ENCODE measurements around the gene DLG2.

The DLG2 gene

GRCh38 chr11:85531191-85531897, 95.8 kb downstream of the DLG2 start:
- WGBS, 2 experiments: 78 to 79% methylated on average over 4 to 5 of the region's 5 CpGs
- Histone ChIP-seq H3K27ac (ENCODE audit: insufficient read depth, low read depth, low read length, poor library complexity, severe bottlenecking) (no peak overlapping the region), H3K4me1 (ENCODE audit: control insufficient read depth, insufficient read depth, low read length) (peaks cover 4% of the 10 kb centered on the region), H3K36me3 (ENCODE audit: control insufficient read depth, insufficient read depth, low read length) (no peaks in the 10 kb centered on the region), H3K4me3 (ENCODE audit: insufficient read depth, low read depth, low read length) (no peak overlapping the region), H3K27me3 (ENCODE audit: control insufficient read depth, insufficient read depth, low read length, poor library complexity, severe bottlenecking) (no peaks in the 10 kb centered on the region), H3K9me3 (ENCODE audit: control insufficient read depth, low read length) (no peaks in the 10 kb centered on the region)

- no CpG with 5 or more reads among the region's 1 CpG for WGBS, 2 experiments
- no peaks in the 10 kb centered on the region for H3K27me3 ChIP-seq (ENCODE audit: control insufficient read depth, insufficient read depth, low read length, poor library complexity, severe bottlenecking)
- H3K4me3 ChIP-seq (ENCODE audit: insufficient read depth, low read depth, low read length): no peak overlapping the region
- no peaks in the 10 kb centered on the region for H3K9me3 ChIP-seq (ENCODE audit: control insufficient read depth, low read length)
- peaks cover 8% of the 10 kb centered on the region for H3K4me1 ChIP-seq (ENCODE audit: control insufficient read depth, insufficient read depth, low read length)
- no peak overlapping the region for H3K27ac ChIP-seq (ENCODE audit: insufficient read depth, low read depth, low read length, poor library complexity, severe bottlenecking)
- H3K36me3 ChIP-seq (ENCODE audit: control insufficient read depth, insufficient read depth, low read length): no peaks in the 10 kb centered on the region
Measured at GRCh38 chr11:85530634-85531033, 96.5 kb downstream of the DLG2 start.

GRCh38 chr11:85526564-85526963, 100.6 kb downstream of the DLG2 start:
- Histone ChIP-seq H3K9me3 (ENCODE audit: control insufficient read depth, low read length) (peaks cover 3% of the 10 kb centered on the region), H3K36me3 (ENCODE audit: control insufficient read depth, insufficient read depth, low read length) (no peaks in the 10 kb centered on the region), H3K4me3 (ENCODE audit: insufficient read depth, low read depth, low read length) (no peak overlapping the region), H3K27ac (ENCODE audit: insufficient read depth, low read depth, low read length, poor library complexity, severe bottlenecking) (no peak overlapping the region), H3K4me1 (ENCODE audit: control insufficient read depth, insufficient read depth, low read length) (peaks cover 8% of the 10 kb centered on the region), H3K27me3 (ENCODE audit: control insufficient read depth, insufficient read depth, low read length, poor library complexity, severe bottlenecking) (no peaks in the 10 kb centered on the region)

GRCh38 chr11:85525686-85526085, 101.5 kb downstream of the DLG2 start:
- Histone ChIP-seq H3K27ac (ENCODE audit: insufficient read depth, low read depth, low read length, poor library complexity, severe bottlenecking) (no peak overlapping the region), H3K27me3 (ENCODE audit: control insufficient read depth, insufficient read depth, low read length, poor library complexity, severe bottlenecking) (no peaks in the 10 kb centered on the region), H3K4me3 (ENCODE audit: insufficient read depth, low read depth, low read length) (no peak overlapping the region), H3K4me1 (ENCODE audit: control insufficient read depth, insufficient read depth, low read length) (peaks cover 8% of the 10 kb centered on the region), H3K36me3 (ENCODE audit: control insufficient read depth, insufficient read depth, low read length) (no peaks in the 10 kb centered on the region), H3K9me3 (ENCODE audit: control insufficient read depth, low read length) (peaks cover 3% of the 10 kb centered on the region)
- WGBS, 2 experiments: 66 to 78% methylated on average over 3 of the region's 3 CpGs

- Histone ChIP-seq H3K9me3 (ENCODE audit: control insufficient read depth, low read length) (no peaks in the 10 kb centered on the region), H3K27ac (ENCODE audit: insufficient read depth, low read depth, low read length, poor library complexity, severe bottlenecking) (no peak overlapping the region), H3K4me1 (ENCODE audit: control insufficient read depth, insufficient read depth, low read length) (no peaks in the 10 kb centered on the region), H3K27me3 (ENCODE audit: control insufficient read depth, insufficient read depth, low read length, poor library complexity, severe bottlenecking) (no peaks in the 10 kb centered on the region), H3K4me3 (ENCODE audit: insufficient read depth, low read depth, low read length) (no peak overlapping the region), H3K36me3 (ENCODE audit: control insufficient read depth, insufficient read depth, low read length) (no peaks in the 10 kb centered on the region)
Measured at GRCh38 chr11:85517272-85517671, 109.9 kb downstream of the DLG2 start.

GRCh38 chr11:85495918-85496317, 131.2 kb downstream of the DLG2 start:
- Histone ChIP-seq H3K9me3 (ENCODE audit: control insufficient read depth, low read length) (no peaks in the 10 kb centered on the region), H3K4me1 (ENCODE audit: control insufficient read depth, insufficient read depth, low read length) (no peaks in the 10 kb centered on the region), H3K27ac (ENCODE audit: insufficient read depth, low read depth, low read length, poor library complexity, severe bottlenecking) (no peak overlapping the region), H3K27me3 (ENCODE audit: control insufficient read depth, insufficient read depth, low read length, poor library complexity, severe bottlenecking) (no peaks in the 10 kb centered on the region), H3K4me3 (ENCODE audit: insufficient read depth, low read depth, low read length) (no peak overlapping the region), H3K36me3 (ENCODE audit: control insufficient read depth, insufficient read depth, low read length) (no peaks in the 10 kb centered on the region)
- 94 to 97% methylated on average over 5 of the region's 5 CpGs for WGBS, 2 experiments

- H3K4me1 ChIP-seq (ENCODE audit: control insufficient read depth, insufficient read depth, low read length): no peaks in the 10 kb centered on the region
- H3K4me3 ChIP-seq (ENCODE audit: insufficient read depth, low read depth, low read length): no peak overlapping the region
- no CpG with 5 or more reads among the region's 1 CpG for WGBS, 2 experiments
- no peak overlapping the region for H3K27ac ChIP-seq (ENCODE audit: insufficient read depth, low read depth, low read length, poor library complexity, severe bottlenecking)
- H3K27me3 ChIP-seq (ENCODE audit: control insufficient read depth, insufficient read depth, low read length, poor library complexity, severe bottlenecking): no peaks in the 10 kb centered on the region
- no peaks in the 10 kb centered on the region for H3K9me3 ChIP-seq (ENCODE audit: control insufficient read depth, low read length)
- H3K36me3 ChIP-seq (ENCODE audit: control insufficient read depth, insufficient read depth, low read length): no peaks in the 10 kb centered on the region
Measured at GRCh38 chr11:85494396-85494795, 132.7 kb downstream of the DLG2 start.

- Histone ChIP-seq H3K4me3 (ENCODE audit: insufficient read depth, low read depth, low read length) (no peak overlapping the region), H3K27ac (ENCODE audit: insufficient read depth, low read depth, low read length, poor library complexity, severe bottlenecking) (no peak overlapping the region), H3K36me3 (ENCODE audit: control insufficient read depth, insufficient read depth, low read length) (no peaks in the 10 kb centered on the region), H3K27me3 (ENCODE audit: control insufficient read depth, insufficient read depth, low read length, poor library complexity, severe bottlenecking) (no peaks in the 10 kb centered on the region), H3K4me1 (ENCODE audit: control insufficient read depth, insufficient read depth, low read length) (no peaks in the 10 kb centered on the region), H3K9me3 (ENCODE audit: control insufficient read depth, low read length) (no peaks in the 10 kb centered on the region)
- WGBS, 2 experiments: 93 to 96% methylated on average over 2 of the region's 2 CpGs
Measured at GRCh38 chr11:85485902-85486301, 141.2 kb downstream of the DLG2 start.

GRCh38 chr11:85483861-85484260, 143.3 kb downstream of the DLG2 start:
- H3K27ac ChIP-seq (ENCODE audit: insufficient read depth, low read depth, low read length, poor library complexity, severe bottlenecking): no peak overlapping the region
- WGBS, 2 experiments: 94 to 97% methylated on average over 11 to 16 of the region's 20 CpGs
- H3K27me3 ChIP-seq (ENCODE audit: control insufficient read depth, insufficient read depth, low read length, poor library complexity, severe bottlenecking): no peaks in the 10 kb centered on the region
- H3K36me3 ChIP-seq (ENCODE audit: control insufficient read depth, insufficient read depth, low read length): no peaks in the 10 kb centered on the region
- no peaks in the 10 kb centered on the region for H3K4me1 ChIP-seq (ENCODE audit: control insufficient read depth, insufficient read depth, low read length)
- H3K4me3 ChIP-seq (ENCODE audit: insufficient read depth, low read depth, low read length): no peak overlapping the region
- no peaks in the 10 kb centered on the region for H3K9me3 ChIP-seq (ENCODE audit: control insufficient read depth, low read length)

GRCh38 chr11:85481862-85482261, 145.3 kb downstream of the DLG2 start:
- H3K9me3 ChIP-seq (ENCODE audit: control insufficient read depth, low read length): no peaks in the 10 kb centered on the region
- H3K27ac ChIP-seq (ENCODE audit: insufficient read depth, low read depth, low read length, poor library complexity, severe bottlenecking): no peak overlapping the region
- no peaks in the 10 kb centered on the region for H3K4me1 ChIP-seq (ENCODE audit: control insufficient read depth, insufficient read depth, low read length)
- H3K36me3 ChIP-seq (ENCODE audit: control insufficient read depth, insufficient read depth, low read length): no peaks in the 10 kb centered on the region
- 89 to 96% methylated on average over 1 of the region's 1 CpG for WGBS, 2 experiments
- H3K4me3 ChIP-seq (ENCODE audit: insufficient read depth, low read depth, low read length): no peak overlapping the region
- no peaks in the 10 kb centered on the region for H3K27me3 ChIP-seq (ENCODE audit: control insufficient read depth, insufficient read depth, low read length, poor library complexity, severe bottlenecking)
